VCaP (cell line): ENCODE results near the gene DCHS1.

ENCODE experiments used
- H3K27ac ChIP-seq: fragments of 450-650 bp; 2 replicates; pipeline ENCODE4 v1.5.1; 2017
- TF ChIP-seq, protein P1 (sequence below): fragments of 450-650 bp; conservative IDR thresholded peaks from 2 replicates; pipeline ENCODE4 v1.5.1; 2017; ENCODE audit warnings: mild to moderate bottlenecking, moderate library complexity

DCHS1 gene

DNA sequence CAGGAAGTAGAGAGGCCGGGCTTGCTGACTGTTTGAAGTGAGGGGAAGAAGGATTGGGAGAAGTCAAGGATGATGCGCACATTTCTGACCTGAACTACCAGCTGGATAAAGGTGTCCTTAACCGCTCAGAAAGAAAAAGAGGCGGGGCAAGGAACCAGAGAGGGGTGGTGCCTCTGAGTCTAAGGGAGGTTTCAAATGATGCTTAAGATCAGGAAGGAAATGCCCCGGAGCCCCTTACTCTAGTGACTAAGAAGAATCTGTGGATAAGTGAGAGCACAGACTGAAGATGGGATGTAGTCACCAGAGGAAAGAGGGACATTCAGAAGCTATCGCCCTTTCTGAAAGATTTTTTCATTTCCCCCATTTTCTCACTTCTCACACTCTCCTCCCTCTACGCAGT, 12.7 kb downstream of the DCHS1 start:
- TF ChIP-seq, protein P1, sequence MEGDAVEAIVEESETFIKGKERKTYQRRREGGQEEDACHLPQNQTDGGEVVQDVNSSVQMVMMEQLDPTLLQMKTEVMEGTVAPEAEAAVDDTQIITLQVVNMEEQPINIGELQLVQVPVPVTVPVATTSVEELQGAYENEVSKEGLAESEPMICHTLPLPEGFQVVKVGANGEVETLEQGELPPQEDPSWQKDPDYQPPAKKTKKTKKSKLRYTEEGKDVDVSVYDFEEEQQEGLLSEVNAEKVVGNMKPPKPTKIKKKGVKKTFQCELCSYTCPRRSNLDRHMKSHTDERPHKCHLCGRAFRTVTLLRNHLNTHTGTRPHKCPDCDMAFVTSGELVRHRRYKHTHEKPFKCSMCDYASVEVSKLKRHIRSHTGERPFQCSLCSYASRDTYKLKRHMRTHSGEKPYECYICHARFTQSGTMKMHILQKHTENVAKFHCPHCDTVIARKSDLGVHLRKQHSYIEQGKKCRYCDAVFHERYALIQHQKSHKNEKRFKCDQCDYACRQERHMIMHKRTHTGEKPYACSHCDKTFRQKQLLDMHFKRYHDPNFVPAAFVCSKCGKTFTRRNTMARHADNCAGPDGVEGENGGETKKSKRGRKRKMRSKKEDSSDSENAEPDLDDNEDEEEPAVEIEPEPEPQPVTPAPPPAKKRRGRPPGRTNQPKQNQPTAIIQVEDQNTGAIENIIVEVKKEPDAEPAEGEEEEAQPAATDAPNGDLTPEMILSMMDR = no peak
- no peak overlapping the region for H3K27ac ChIP-seq

DNA sequence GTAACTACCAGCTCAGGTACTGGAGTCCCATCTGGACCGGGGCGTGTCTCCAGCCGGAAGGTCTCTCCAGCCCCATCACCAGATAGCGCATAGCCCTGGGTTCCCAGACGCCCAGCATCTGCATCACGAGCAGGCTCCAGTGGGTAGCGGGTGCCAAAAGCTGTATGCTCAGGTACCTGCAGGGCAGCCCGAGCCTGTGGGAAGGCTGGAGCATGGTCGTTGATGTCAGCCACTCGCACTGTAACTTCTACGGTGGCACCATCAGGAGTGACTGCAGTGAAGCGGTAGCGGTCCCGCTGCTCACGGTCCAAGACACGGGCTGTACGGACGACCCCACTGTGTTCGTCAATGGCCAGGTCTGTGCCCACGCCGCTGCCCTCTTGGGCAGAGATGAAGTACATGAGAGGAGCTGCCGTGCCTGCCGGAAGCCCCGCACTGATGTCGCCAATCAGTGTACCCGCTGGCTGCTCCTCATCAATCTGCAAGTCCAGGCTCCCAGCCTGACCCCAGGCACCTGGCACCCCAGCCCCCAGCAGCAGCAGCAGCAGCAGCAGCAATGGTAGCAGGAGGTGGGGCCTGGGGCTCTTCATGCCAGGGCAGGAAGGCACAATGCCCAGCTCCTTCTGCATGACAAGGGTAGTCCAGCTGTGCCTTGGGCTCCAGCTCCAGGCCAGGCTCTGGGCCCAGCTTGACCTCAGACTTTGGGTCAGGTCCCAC, 14.5 kb downstream of the DCHS1 start:
- no peak overlapping the region for H3K27ac ChIP-seq
- TF ChIP-seq, protein P1 = no peak

DNA sequence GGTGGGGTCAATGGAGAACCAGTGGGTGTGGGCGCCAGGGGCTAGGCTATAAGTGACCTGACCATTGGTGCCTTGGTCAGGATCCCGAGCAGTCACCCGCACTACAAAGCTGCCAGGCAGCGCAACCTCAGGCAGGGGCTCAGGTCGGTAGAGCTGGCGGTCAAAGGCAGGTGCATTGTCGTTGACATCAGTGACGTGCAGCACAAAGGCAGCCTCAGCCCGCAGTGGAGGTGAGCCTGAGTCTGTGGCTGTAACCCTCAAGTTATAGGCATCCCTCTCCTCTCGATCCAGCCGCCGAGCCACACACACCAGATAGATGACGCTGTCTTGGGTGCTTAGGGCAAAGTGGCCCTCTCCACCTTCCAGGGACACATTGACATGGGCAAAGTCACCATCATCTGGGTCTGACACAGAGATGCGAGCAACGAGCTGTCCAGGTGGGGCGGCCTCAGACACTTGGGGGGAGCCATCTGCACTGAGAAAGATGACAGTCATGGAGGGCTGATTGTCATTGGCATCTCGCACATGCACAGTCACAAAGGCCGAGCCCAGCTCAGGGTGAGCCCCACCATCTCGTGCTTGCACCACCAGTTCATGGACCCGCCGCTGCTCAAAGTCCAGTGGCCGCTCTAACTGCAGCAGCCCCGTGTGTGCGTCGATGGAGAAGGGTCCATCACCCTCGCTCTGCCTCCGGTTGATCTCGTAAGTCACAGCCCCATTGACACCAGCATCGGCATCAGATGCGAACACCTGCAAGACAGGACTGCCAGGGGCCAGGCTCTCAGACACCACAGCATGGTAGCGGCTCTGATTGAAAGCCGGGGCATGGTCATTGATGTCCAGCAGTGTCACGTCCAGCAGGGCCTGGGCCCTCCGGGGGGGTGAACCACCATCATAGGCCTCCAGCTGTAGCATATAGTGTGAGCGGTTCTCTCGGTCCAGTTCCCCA, 15.3 kb downstream of the DCHS1 start:
- TF ChIP-seq, protein P1 = no peak
- H3K27ac ChIP-seq = no peak overlapping the region

DNA sequence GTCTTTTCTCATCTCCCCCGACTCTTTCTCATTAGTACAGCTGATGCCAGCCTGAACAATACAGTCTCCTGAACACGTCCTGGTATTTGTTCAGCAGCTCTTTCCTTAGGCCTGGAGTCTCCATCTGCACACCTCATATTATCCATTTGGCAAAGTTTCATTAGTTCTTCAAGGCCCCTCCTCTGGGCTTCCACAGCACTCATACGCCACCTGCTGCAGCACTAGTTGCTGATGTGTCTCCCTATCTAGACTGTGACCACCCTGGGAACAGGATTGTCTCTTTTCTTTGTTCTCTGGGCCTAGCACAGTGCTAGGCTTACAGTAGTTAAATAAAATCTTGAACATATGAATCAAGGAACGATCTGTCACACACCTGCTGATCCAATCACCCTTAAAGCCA, 17.2 kb downstream of the DCHS1 start:
- H3K27ac ChIP-seq = no peak overlapping the region
- TF ChIP-seq, protein P1 = no peak

DNA sequence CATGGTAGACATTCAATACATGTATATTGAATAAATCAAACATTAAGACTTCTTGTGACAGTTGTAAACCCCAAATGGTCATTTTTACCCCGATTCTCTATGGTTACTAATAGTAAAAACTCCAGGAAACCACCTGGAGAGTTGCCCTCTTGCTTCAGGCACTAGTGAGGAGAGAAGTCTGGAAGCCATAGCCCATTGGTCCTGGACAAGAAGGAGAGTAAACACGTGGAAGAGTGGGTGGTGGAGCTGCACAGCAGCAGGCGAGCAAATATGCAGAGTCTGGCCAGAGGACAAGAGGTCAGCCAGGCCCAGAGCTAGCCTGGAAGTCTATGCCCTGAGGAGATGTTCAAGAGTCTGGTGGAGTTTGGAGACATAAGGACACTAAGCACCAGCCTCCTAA, 17.7 kb downstream of the DCHS1 start:
- TF ChIP-seq, protein P1 = no peak
- no peak overlapping the region for H3K27ac ChIP-seq

DNA sequence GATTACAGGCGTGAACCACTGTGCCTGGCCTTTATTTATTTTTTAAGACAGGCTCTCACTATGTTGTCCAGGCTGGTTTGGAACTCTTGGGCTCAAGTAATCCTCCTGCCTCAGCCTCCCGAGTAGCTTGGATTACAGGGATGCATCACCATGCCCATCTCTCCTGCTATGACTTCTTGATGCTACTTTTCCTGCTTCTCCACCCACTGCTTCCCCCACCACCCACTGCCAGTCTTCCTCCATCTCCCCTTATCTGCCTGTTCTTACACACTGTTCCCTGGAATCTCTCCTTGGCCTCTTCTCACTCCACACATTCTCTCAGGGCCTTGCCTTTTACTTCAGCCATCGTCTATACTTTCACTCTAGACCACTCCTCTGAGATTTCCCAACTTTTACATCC, 19.1 kb downstream of the DCHS1 start:
- TF ChIP-seq, protein P1 = no peak
- no peak overlapping the region for H3K27ac ChIP-seq
